ENCODE measurements around the gene ZNF428. TPM values are rescaled to one million over a fixed set of nuclear protein-coding genes. Genes with fewer than 3 reads are reported as not detected.

The ZNF428 gene
- total RNA-seq, 1 donor from 2014 or later = 97.7 TPM

- Mint-ChIP-seq H3K9me3 (ENCODE audit: unreplicated experiment) (no peaks in the 10 kb centered on the region), H3K36me3 (ENCODE audit: low read depth, unreplicated experiment) (peaks cover 31% of the 10 kb centered on the region), H3K4me1 (ENCODE audit: unreplicated experiment) (peaks cover 21% of the 10 kb centered on the region), H3K4me3 (ENCODE audit: unreplicated experiment) (no peak overlapping the region), H3K27ac (ENCODE audit: unreplicated experiment) (no peak overlapping the region), H3K27me3 (ENCODE audit: unreplicated experiment) (peaks cover 7% of the 10 kb centered on the region)
- TF ChIP-seq, protein P1, sequence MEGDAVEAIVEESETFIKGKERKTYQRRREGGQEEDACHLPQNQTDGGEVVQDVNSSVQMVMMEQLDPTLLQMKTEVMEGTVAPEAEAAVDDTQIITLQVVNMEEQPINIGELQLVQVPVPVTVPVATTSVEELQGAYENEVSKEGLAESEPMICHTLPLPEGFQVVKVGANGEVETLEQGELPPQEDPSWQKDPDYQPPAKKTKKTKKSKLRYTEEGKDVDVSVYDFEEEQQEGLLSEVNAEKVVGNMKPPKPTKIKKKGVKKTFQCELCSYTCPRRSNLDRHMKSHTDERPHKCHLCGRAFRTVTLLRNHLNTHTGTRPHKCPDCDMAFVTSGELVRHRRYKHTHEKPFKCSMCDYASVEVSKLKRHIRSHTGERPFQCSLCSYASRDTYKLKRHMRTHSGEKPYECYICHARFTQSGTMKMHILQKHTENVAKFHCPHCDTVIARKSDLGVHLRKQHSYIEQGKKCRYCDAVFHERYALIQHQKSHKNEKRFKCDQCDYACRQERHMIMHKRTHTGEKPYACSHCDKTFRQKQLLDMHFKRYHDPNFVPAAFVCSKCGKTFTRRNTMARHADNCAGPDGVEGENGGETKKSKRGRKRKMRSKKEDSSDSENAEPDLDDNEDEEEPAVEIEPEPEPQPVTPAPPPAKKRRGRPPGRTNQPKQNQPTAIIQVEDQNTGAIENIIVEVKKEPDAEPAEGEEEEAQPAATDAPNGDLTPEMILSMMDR (IDR thresholded peaks at IDR 0.05; ENCODE audit: unreplicated experiment) = no peak
- DNase-seq (ENCODE audit: low spot score) = no peak
Observed at GRCh38 chr19:43616306-43616705, 3.1 kb downstream of the ZNF428 start.

DNA sequence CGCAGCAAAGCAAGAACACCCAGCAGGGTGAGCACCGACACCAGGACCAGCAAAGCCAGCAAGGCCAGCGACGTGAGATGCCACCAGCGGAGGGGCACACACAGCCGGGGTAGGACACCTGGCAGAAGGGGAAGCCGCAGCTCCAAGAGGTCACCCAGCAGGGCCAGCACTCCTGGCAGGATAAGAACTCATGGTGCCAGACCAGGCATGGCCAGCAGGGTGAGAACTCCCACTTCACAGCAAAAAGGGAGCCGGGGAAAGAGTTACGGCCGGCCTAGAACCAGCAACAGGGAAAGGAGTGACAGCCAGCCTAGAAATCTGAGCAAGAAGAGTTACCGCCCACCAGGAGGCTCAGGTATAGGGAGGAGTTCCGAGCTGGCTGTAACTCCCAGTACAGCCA lies 7.1 kb downstream of the ZNF428 start:
- TF ChIP-seq, protein P1 (IDR thresholded peaks at IDR 0.05; ENCODE audit: unreplicated experiment) = peak; percentile 14
- DNase-seq (ENCODE audit: low spot score) = no peak
- no peaks in the 10 kb centered on the region for H3K9me3 Mint-ChIP-seq (ENCODE audit: unreplicated experiment)
- peaks cover 5% of the 10 kb centered on the region for H3K27me3 Mint-ChIP-seq (ENCODE audit: unreplicated experiment)
- peak overlapping the region; percentile 72 for H3K4me3 Mint-ChIP-seq (ENCODE audit: unreplicated experiment)
- peak overlapping the region; percentile 21 for H3K27ac Mint-ChIP-seq (ENCODE audit: unreplicated experiment)
- H3K4me1 Mint-ChIP-seq (ENCODE audit: unreplicated experiment) = peaks cover 31% of the 10 kb centered on the region
- peaks cover 43% of the 10 kb centered on the region for H3K36me3 Mint-ChIP-seq (ENCODE audit: low read depth, unreplicated experiment)

DNA sequence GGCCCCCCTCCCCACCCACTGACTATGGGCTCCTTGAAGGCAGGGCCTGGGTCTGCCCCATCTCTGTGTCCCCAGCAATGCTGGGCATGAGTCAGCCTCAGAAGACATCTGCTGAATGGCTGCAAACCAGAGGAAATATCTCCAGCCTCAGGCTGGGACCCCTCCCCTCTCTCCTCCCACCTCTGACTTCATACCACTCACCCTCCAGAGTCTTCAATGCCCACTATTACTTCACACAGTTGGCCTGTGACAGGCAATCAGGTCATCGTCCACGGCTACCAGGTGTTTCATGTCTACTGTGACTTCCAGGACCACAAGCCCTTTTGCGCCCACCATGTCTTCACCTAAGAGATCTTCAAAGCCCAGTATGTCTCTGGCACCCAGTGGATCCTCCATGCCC lies 7.6 kb downstream of the ZNF428 start, which contains the start of gene SRRM5:
Gene SRRM5, plus strand, starts transcription at position 301 of the 400 bp plus-strand sequence. Its CDS starts 34 bp downstream, at position 335.
- H3K27ac Mint-ChIP-seq (ENCODE audit: unreplicated experiment) = peak within 1 kb of the TSS; percentile 90
- H3K27me3 Mint-ChIP-seq (ENCODE audit: unreplicated experiment) = peaks cover 5% of the 10 kb centered on the region
- DNase-seq (ENCODE audit: low spot score) = no peak
- H3K36me3 Mint-ChIP-seq (ENCODE audit: low read depth, unreplicated experiment) = peaks cover 48% of the 10 kb centered on the region
- TF ChIP-seq, protein P1 (IDR thresholded peaks at IDR 0.05; ENCODE audit: unreplicated experiment) = no peak
- peak within 1 kb of the TSS; percentile 72 for H3K4me3 Mint-ChIP-seq (ENCODE audit: unreplicated experiment)
- no peaks in the 10 kb centered on the region for H3K9me3 Mint-ChIP-seq (ENCODE audit: unreplicated experiment)
- H3K4me1 Mint-ChIP-seq (ENCODE audit: unreplicated experiment) = peaks cover 34% of the 10 kb centered on the region

- H3K9me3 Mint-ChIP-seq (ENCODE audit: unreplicated experiment) = no peaks in the 10 kb centered on the region
- H3K4me1 Mint-ChIP-seq (ENCODE audit: unreplicated experiment) = peaks cover 28% of the 10 kb centered on the region
- DNase-seq (ENCODE audit: low spot score) = no peak
- peak overlapping the region; percentile 65 for H3K4me3 Mint-ChIP-seq (ENCODE audit: unreplicated experiment)
- H3K36me3 Mint-ChIP-seq (ENCODE audit: low read depth, unreplicated experiment) = peaks cover 53% of the 10 kb centered on the region
- peaks cover 5% of the 10 kb centered on the region for H3K27me3 Mint-ChIP-seq (ENCODE audit: unreplicated experiment)
- TF ChIP-seq, protein P1 (IDR thresholded peaks at IDR 0.05; ENCODE audit: unreplicated experiment) = no peak
- peak overlapping the region; percentile 90 for H3K27ac Mint-ChIP-seq (ENCODE audit: unreplicated experiment)
Observed at GRCh38 chr19:43610493-43610892, 8.9 kb downstream of the ZNF428 start.

DNA sequence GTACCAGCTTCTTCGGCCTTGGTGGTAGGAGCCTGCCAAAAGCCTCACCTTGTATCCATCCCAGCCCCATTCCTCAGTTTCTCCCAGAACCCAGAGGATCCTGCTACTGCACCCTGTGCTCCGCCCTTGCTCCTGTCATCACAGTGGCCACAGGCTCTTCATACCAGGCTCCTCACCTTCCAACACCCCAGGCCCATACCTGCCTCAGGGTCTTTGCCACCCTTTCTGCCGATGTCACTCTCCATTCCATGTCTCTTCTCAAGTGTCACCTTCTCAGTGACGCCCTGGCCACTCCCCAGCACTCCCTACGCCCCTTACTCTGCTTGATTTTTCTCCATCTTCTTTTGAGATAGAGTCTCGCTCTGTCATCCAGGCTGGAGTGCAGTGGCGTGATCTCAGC lies 9.6 kb downstream of the ZNF428 start:
- DNase-seq (ENCODE audit: low spot score) = no peak
- TF ChIP-seq, protein P1 (IDR thresholded peaks at IDR 0.05; ENCODE audit: unreplicated experiment) = no peak
- Mint-ChIP-seq H3K36me3 (ENCODE audit: low read depth, unreplicated experiment) (peaks cover 54% of the 10 kb centered on the region), H3K27me3 (ENCODE audit: unreplicated experiment) (peaks cover 5% of the 10 kb centered on the region), H3K4me1 (ENCODE audit: unreplicated experiment) (peaks cover 27% of the 10 kb centered on the region), H3K9me3 (ENCODE audit: unreplicated experiment) (no peaks in the 10 kb centered on the region), H3K27ac (ENCODE audit: unreplicated experiment) (peak overlapping the region; percentile 42), H3K4me3 (ENCODE audit: unreplicated experiment) (no peak overlapping the region)

All from endothelial cell (in vitro differentiated cells).